MM.1S (cell line): Measurements from ENCODE around the gene PTRH1.

Source experiments
- DNase-seq: peaks from one replicate; pipeline ENCODE4 v3.0.0-alpha.2; 2015
- H2AFZ ChIP-seq: fragments of 300-600 bp; sonication (generic); 2 replicates; pipeline ENCODE4 v1.6.0; 2016; ENCODE audit warnings: antibody characterized with exemption, low read length
- H3F3A ChIP-seq: fragments of 300-600 bp; sonication (generic); 2 replicates; pipeline ENCODE4 v1.6.1; 2016; ENCODE audit warnings: mild to moderate bottlenecking, antibody characterized with exemption, low read length, moderate library complexity, mixed read lengths; ENCODE audit not compliant: insufficient read depth
- H3K27ac ChIP-seq: fragments of 300-600 bp; sonication (generic); 2 replicates; pipeline ENCODE4 v1.5.1; 2016; ENCODE audit warnings: mild to moderate bottlenecking, low read length
- H3K27me3 ChIP-seq: fragments of 300-600 bp; sonication (generic); replicated peaks from 2 replicates; pipeline ENCODE4 v1.6.0; 2016; ENCODE audit warnings: low read length; ENCODE audit not compliant: insufficient read depth
- H3K36me3 ChIP-seq: fragments of 300-600 bp; sonication (generic); replicated peaks from 2 replicates; pipeline ENCODE4 v1.6.1; 2016; ENCODE audit warnings: mild to moderate bottlenecking, low read length, mixed read lengths; ENCODE audit not compliant: insufficient read depth
- H3K4me1 ChIP-seq: fragments of 300-600 bp; sonication (generic); 2 replicates; pipeline ENCODE4 v1.6.1; 2016; ENCODE audit warnings: low read length, mixed read lengths
- H3K4me2 ChIP-seq: fragments of 300-600 bp; sonication (generic); 2 replicates; pipeline ENCODE4 v1.6.0; 2016; ENCODE audit warnings: low read depth, low read length
- H3K4me3 ChIP-seq: fragments of 300-600 bp; sonication (generic); 2 replicates; pipeline ENCODE4 v1.5.1; 2016; ENCODE audit warnings: low read length, mixed read lengths
- H3K79me2 ChIP-seq: fragments of 300-600 bp; sonication (generic); 2 replicates; pipeline ENCODE4 v1.6.1; 2016; ENCODE audit warnings: mixed run types, low read length, mixed read lengths
- H3K9ac ChIP-seq: fragments of 300-600 bp; sonication (generic); 2 replicates; pipeline ENCODE4 v1.6.1; 2016; ENCODE audit warnings: low read length, mixed read lengths
- H3K9me2 ChIP-seq: fragments of 300-600 bp; sonication (generic); replicated peaks from 2 replicates; pipeline ENCODE4 v1.6.1; 2016; ENCODE audit warnings: mild to moderate bottlenecking, low read length, mixed read lengths; ENCODE audit not compliant: insufficient read depth
- H3K9me3 ChIP-seq: fragments of 300-600 bp; sonication (generic); replicated peaks from 2 replicates; pipeline ENCODE4 v1.6.1; 2016; ENCODE audit warnings: mild to moderate bottlenecking, low read length, mixed read lengths; ENCODE audit not compliant: insufficient read depth
- H4K20me1 ChIP-seq: fragments of 300-600 bp; sonication (generic); 2 replicates; pipeline ENCODE4 v1.6.1; 2016; ENCODE audit warnings: mild to moderate bottlenecking, low read length, moderate library complexity, mixed read lengths; ENCODE audit not compliant: insufficient read depth
- CTCF ChIP-seq: fragments of 300-600 bp; sonication (generic); IDR thresholded peaks from 2 replicates; pipeline ENCODE4 v1.5.1; 2016; ENCODE audit warnings: antibody characterized with exemption, low read length, mixed read lengths
- EZH2 ChIP-seq: fragments of 300-600 bp; sonication (generic); optimal IDR thresholded peaks from 2 replicates; pipeline ENCODE3; 2017; ENCODE audit warnings: low read depth, mild to moderate bottlenecking, antibody characterized with exemption, low read length, mixed read lengths
- EZH2phosphoT487 ChIP-seq: fragments of 300-600 bp; sonication (generic); IDR thresholded peaks from 2 replicates; pipeline ENCODE4 v1.6.1; 2018; ENCODE audit warnings: antibody characterized with exemption, low read length

The PTRH1 gene

GRCh38 chr9:127729522-127730256 is 14.2 kb upstream of the PTRH1 start:
- Histone ChIP-seq H3K4me1 (peaks cover 8% of the 10 kb centered on the region; the same call in 1 of the 2 replicates), H2AFZ (no peak overlapping the region), H3K9ac (no peak overlapping the region), H3F3A (no peaks in the 10 kb centered on the region), H3K9me3 (no peaks in the 10 kb centered on the region), H4K20me1 (no peaks in the 10 kb centered on the region), H3K4me3 (no peak overlapping the region), H3K4me2 (no peak overlapping the region), H3K79me2 (peaks cover 11% of the 10 kb centered on the region; the same call in 1 of the 2 replicates), H3K27me3 (peaks cover 2% of the 10 kb centered on the region; the same call in 1 of the 2 replicates), H3K36me3 (no peaks in the 10 kb centered on the region), H3K9me2 (no peaks in the 10 kb centered on the region), H3K27ac (no peak overlapping the region)
- no peak for TF ChIP-seq EZH2phosphoT487
- no peak for TF ChIP-seq CTCF
- no peak for TF ChIP-seq EZH2
- no peak for DNase-seq

- Histone ChIP-seq H4K20me1 (no peaks in the 10 kb centered on the region), H3K27me3 (peaks cover 8% of the 10 kb centered on the region; the same call in 1 of the 2 replicates), H3K4me3 (no peak overlapping the region), H2AFZ (no peak overlapping the region), H3K9ac (no peak overlapping the region), H3F3A (no peaks in the 10 kb centered on the region), H3K9me3 (no peaks in the 10 kb centered on the region), H3K4me1 (0 out of 2 replicates have a peak, but pooled peaks cover 2% of the 10 kb centered on the region), H3K36me3 (no peaks in the 10 kb centered on the region), H3K4me2 (no peak overlapping the region), H3K79me2 (peaks cover 5% of the 10 kb centered on the region; the same call in 1 of the 2 replicates), H3K9me2 (no peaks in the 10 kb centered on the region), H3K27ac (no peak overlapping the region)
- no peak for DNase-seq
- TF ChIP-seq EZH2 (no peak), EZH2phosphoT487 (no peak), CTCF (no peak)
Measured at GRCh38 chr9:127728808-127729207, 13.3 kb upstream of the PTRH1 start.

GRCh38 chr9:127726871-127727270 is 11.4 kb upstream of the PTRH1 start:
- no peaks in the 10 kb centered on the region for H4K20me1 ChIP-seq
- no peaks in the 10 kb centered on the region for H3K9me3 ChIP-seq
- H3K9me2 ChIP-seq: no peaks in the 10 kb centered on the region
- H3K36me3 ChIP-seq: no peaks in the 10 kb centered on the region
- no peak overlapping the region for H3K4me2 ChIP-seq
- no peaks in the 10 kb centered on the region for H3K4me1 ChIP-seq
- DNase-seq: no peak
- no peak overlapping the region for H3K27ac ChIP-seq
- H3K4me3 ChIP-seq: no peak overlapping the region
- peaks cover 8% of the 10 kb centered on the region; the same call in 1 of the 2 replicates for H3K27me3 ChIP-seq
- no peak overlapping the region for H3K9ac ChIP-seq
- TF ChIP-seq EZH2phosphoT487 (no peak), EZH2 (no peak)
- H2AFZ ChIP-seq: no peak overlapping the region
- H3K79me2 ChIP-seq: no peaks in the 10 kb centered on the region
- no peaks in the 10 kb centered on the region for H3F3A ChIP-seq

- DNase-seq: no peak
- H3K79me2 ChIP-seq: no peaks in the 10 kb centered on the region
- H3F3A ChIP-seq: no peaks in the 10 kb centered on the region
- H3K9me3 ChIP-seq: no peaks in the 10 kb centered on the region
- H3K9ac ChIP-seq: no peak overlapping the region
- TF ChIP-seq EZH2: no peak
- no peak for TF ChIP-seq EZH2phosphoT487
- no peak for TF ChIP-seq CTCF
- H3K4me1 ChIP-seq: no peaks in the 10 kb centered on the region
- H4K20me1 ChIP-seq: no peaks in the 10 kb centered on the region
- H3K27ac ChIP-seq: no peak overlapping the region
- H3K4me2 ChIP-seq: no peak overlapping the region
- peaks cover 8% of the 10 kb centered on the region; the same call in 1 of the 2 replicates for H3K27me3 ChIP-seq
- H3K9me2 ChIP-seq: no peaks in the 10 kb centered on the region
- no peak overlapping the region for H2AFZ ChIP-seq
- H3K4me3 ChIP-seq: no peak overlapping the region
- H3K36me3 ChIP-seq: no peaks in the 10 kb centered on the region
Measured at GRCh38 chr9:127724012-127724411, 8.5 kb upstream of the PTRH1 start.
